GM12872 (cell line): Measurements from ENCODE around the gene DCTN3.

Experiments used
- CTCF ChIP-seq: IDR thresholded peaks from 3 replicates; pipeline ENCODE4 v1.5.1; 2011; ENCODE audit warnings: low read depth, mild to moderate bottlenecking, low read length, moderate library complexity; ENCODE audit not compliant: insufficient read depth

DCTN3 gene

DNA sequence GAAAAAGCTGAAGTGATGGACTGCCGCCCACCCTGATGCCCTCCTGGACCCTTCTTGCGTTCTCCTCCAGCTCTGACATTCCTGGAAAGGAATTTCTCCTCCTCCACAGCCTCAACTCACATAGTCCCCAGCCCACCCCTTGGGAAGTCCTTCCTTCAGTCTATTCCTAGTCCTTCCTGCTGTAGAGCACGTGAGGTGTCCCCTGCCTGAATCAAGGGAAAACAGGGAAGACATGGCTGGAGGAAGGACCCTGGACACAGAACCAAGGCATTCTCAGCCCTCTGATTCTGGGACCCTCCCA lies 4.8 kb upstream of the DCTN3 start:
- TF ChIP-seq CTCF = no peak

DNA sequence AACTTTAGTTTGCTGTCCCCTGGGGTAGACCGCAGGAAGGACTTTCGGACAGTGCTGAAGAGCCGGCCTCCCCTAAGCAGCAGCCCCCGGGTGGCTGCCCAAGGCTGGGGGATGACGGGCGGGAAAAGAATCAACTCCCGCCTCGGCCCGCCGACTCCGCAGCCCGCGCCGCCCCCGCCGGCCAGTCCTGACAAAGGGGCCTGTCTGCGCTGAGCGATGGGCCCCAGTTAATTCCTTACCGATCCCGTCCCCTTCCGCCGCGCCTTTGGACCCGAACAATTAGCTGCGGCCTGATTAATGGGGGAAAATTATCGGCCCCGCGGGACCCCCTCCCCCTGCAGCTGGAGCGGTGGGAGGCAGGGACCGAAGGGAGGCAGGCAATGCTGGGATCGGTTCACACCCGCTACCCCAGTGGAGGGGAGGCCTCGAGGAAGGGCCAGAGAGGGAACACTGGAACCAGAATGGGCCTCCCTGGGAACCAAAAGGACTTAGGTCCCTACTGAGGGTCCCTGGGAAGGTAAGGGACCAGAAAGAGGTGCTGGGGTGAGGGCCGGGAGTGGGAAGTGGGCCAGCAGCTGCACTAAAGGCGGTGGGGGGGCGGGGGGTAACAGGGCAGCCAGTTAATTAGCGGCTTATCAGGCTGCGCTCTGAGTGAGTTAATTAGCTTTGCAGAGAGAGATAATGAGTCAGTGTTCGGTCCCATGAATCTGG lies 4.3 kb upstream of the DCTN3 start:
- no peak for TF ChIP-seq CTCF

DNA sequence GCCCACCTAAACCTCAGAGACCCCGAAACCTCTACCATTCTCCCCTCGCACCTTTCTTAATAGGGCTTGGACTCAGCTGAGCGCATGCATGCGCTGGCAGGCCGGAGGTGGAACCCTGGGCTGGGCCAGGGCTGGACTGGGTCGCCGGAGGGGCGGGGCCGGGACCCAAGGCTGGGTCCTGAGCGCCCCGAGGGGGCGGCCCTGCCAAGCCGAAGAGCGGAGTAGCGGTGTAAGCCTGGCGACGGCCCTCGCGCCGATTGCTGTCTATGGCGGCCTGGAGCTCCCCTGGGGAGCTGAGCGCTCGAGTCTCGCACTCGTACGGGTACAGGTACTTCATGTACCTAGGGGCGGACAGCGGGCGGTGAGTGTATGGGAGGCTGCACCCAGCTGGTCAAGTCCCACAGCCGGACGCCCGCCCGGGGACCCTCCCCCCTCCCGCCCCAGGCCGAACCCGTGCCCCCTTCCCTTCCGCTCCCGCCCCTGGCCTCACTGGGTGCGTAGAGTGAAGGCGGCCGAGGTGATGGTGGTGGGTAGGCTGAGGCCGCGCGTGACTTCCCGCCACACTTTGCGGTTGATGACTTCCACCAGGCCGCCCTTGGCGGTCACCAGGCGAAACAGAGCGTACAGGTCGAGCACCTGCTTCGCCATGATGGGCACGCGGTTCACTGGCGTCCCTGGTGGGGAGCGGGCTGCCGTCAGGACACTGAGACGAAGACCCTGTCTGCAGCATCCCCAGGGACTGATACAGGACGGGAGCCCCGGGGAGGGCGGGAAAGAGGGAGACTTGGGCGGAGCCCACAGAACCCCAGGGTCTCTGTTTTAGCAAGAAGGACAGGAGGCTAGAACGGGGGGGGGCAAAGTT lies 3.3 kb upstream of the DCTN3 start:
- TF ChIP-seq CTCF = no peak

DNA sequence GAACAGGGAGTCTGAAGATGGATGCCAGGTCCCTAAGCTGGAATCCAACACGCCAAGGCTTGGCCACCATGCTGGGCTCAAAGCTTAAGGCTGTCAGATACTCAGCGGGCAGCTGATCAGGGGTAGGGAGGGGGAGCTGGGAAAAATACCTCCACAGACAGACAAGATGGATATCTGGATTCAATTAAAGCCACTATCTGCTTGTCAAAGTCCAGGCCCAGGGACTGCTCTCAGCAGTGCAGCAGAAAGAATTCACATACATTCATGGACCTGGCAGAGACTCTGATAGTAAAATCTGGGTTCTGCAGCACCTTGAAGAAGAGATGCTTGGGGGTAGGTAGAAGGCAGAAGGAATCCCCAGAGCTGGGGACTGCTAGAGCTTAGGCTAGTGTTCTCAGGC lies 5.2 kb downstream of the DCTN3 start:
- TF ChIP-seq CTCF = no peak

DNA sequence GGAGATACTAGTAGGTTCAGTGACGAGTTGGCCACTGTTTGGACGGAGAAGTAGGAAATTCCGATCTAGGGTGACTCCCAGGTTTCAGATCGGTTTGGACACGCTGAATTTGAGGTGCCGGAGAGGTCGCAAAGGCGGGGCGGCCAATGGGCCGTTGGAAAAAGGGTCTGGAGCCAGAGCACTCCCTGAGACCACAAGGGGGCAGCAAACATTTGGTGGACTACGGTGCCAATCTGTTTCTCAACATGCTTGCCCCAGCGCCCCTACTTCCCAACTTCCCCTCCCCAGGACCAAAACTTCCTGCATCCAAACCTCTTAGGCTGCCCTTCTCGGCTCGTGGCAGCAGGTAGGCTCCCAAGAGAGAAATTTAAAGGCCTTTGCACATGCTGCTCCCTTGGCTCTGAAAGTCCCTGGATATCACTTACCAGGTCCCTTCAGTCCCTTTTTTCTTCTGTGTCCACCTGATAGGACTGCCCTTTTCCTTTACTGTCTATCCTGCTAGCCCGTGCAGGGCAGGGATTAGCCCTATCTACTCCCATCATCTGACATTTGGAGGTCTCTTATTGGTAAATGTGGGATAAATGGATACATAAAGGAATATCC lies 7.4 kb downstream of the DCTN3 start:
- TF ChIP-seq CTCF = peak; percentile 93

GRCh38 chr9:34611811-34612787 lies 8.2 kb downstream of the DCTN3 start, which contains the start of gene RPP25L:
Gene RPP25L, minus strand, starts transcription at chr9:34612097. Its CDS starts 801 bp downstream, at chr9:34611296.
- no peak for TF ChIP-seq CTCF
